ENCODE results near the gene ZCCHC24.

The ZCCHC24 gene

DNA sequence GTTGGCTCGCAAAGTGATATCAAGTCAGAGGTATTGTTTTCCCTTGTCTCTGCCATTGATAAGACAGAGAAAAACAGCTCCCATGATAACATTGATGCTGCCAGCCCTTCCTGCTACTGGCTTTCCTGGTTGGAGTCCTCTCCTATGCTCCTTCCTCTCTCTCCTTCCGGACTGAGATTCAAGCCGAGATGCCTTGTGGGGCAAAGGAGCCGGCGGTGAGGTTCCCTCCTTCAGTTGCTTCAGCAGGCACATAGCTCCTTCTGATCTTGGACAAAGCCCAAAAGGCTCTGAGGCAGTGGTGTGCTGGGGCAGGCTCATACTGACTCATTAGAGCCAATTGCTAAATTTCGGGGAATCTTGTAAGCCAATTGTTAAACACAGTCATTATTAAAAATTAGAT is 8.8 kb upstream of the ZCCHC24 start:
- H2AK5ac ChIP-seq (ENCODE audit: low read length) = no peak overlapping the region
- no peak overlapping the region for H3K4me3 ChIP-seq (ENCODE audit: low read depth, low read length)
- H3K23ac ChIP-seq (ENCODE audit: low read length) = no peak overlapping the region
- no peaks in the 10 kb centered on the region for H3K9me3 ChIP-seq (ENCODE audit: insufficient read depth, low read depth, low read length)
- H3K18ac ChIP-seq (ENCODE audit: low read length) = no peak overlapping the region
- no peak overlapping the region for H2BK5ac ChIP-seq (ENCODE audit: low read depth, low read length, poor library complexity)
- H3K27me3 ChIP-seq (ENCODE audit: insufficient read depth, low read length) = no peaks in the 10 kb centered on the region
- H4K8ac ChIP-seq (ENCODE audit: low read depth, low read length) = no peak overlapping the region
- no peak overlapping the region for H2BK12ac ChIP-seq (ENCODE audit: low read length)
- no peaks in the 10 kb centered on the region for H3K36me3 ChIP-seq (ENCODE audit: control insufficient read depth in 1 of 2, insufficient read depth in 2 of 2, low read length in 2 of 2)
- no peak overlapping the region for H3K27ac ChIP-seq (ENCODE audit: low read depth, low read length)
- DNase-seq = no peak
- no peak overlapping the region for H4K91ac ChIP-seq (ENCODE audit: low read depth, low read length)
- H3K4ac ChIP-seq (ENCODE audit: low read depth, low read length) = no peak overlapping the region
- H3K14ac ChIP-seq (ENCODE audit: low read length) = no peak overlapping the region
- no peaks in the 10 kb centered on the region for H3K79me2 ChIP-seq (ENCODE audit: control insufficient read depth, insufficient read depth, low read length, poor library complexity)
- no peak overlapping the region for H2BK120ac ChIP-seq (ENCODE audit: insufficient read depth, low read length, poor library complexity)
- no peaks in the 10 kb centered on the region for H3K4me1 ChIP-seq (ENCODE audit: control insufficient read depth in 1 of 2, insufficient read depth in 2 of 2, low read length in 2 of 2)
- WGBS (ENCODE audit: extremely low coverage, insufficient coverage, insufficient read length) = no CpG with 5 or more reads among the region's 6 CpGs
- H3K4me2 ChIP-seq (ENCODE audit: low read length) = no peak overlapping the region
- H4K12ac ChIP-seq (ENCODE audit: low read depth, low read length) = no peak overlapping the region
- no peak overlapping the region for H2AFZ ChIP-seq (ENCODE audit: insufficient read depth, low read length, poor library complexity)
- H3K79me1 ChIP-seq (ENCODE audit: low read length) = no peaks in the 10 kb centered on the region
- H3K9ac ChIP-seq (ENCODE audit: low read length) = no peak overlapping the region

GRCh38 chr10:79453392-79453791 is 8.0 kb upstream of the ZCCHC24 start:
- no peak overlapping the region for H3K23ac ChIP-seq (ENCODE audit: low read length)
- DNase-seq = no peak
- no peak overlapping the region for H4K12ac ChIP-seq (ENCODE audit: low read depth, low read length)
- H3K27me3 ChIP-seq (ENCODE audit: insufficient read depth, low read length) = peaks cover 1% of the 10 kb centered on the region
- H2BK12ac ChIP-seq (ENCODE audit: low read length) = no peak overlapping the region
- no peaks in the 10 kb centered on the region for H3K79me2 ChIP-seq (ENCODE audit: control insufficient read depth, insufficient read depth, low read length, poor library complexity)
- H3K9ac ChIP-seq (ENCODE audit: low read length) = no peak overlapping the region
- H3K18ac ChIP-seq (ENCODE audit: low read length) = no peak overlapping the region
- no peaks in the 10 kb centered on the region for H3K4me1 ChIP-seq (ENCODE audit: control insufficient read depth in 1 of 2, insufficient read depth in 2 of 2, low read length in 2 of 2)
- WGBS (ENCODE audit: extremely low coverage, insufficient coverage, insufficient read length) = no CpG with 5 or more reads among the region's 3 CpGs
- no peak overlapping the region for H3K4me2 ChIP-seq (ENCODE audit: low read length)
- H2BK120ac ChIP-seq (ENCODE audit: insufficient read depth, low read length, poor library complexity) = no peak overlapping the region
- no peaks in the 10 kb centered on the region for H3K36me3 ChIP-seq (ENCODE audit: control insufficient read depth in 1 of 2, insufficient read depth in 2 of 2, low read length in 2 of 2)
- H3K79me1 ChIP-seq (ENCODE audit: low read length) = no peaks in the 10 kb centered on the region
- H3K27ac ChIP-seq (ENCODE audit: low read depth, low read length) = no peak overlapping the region
- no peaks in the 10 kb centered on the region for H3K9me3 ChIP-seq (ENCODE audit: insufficient read depth, low read depth, low read length)
- no peak overlapping the region for H2AK5ac ChIP-seq (ENCODE audit: low read length)
- no peak overlapping the region for H2BK5ac ChIP-seq (ENCODE audit: low read depth, low read length, poor library complexity)
- H4K91ac ChIP-seq (ENCODE audit: low read depth, low read length) = no peak overlapping the region
- H3K4ac ChIP-seq (ENCODE audit: low read depth, low read length) = no peak overlapping the region
- no peak overlapping the region for H4K8ac ChIP-seq (ENCODE audit: low read depth, low read length)
- no peak overlapping the region for H3K14ac ChIP-seq (ENCODE audit: low read length)
- no peak overlapping the region for H2AFZ ChIP-seq (ENCODE audit: insufficient read depth, low read length, poor library complexity)
- H3K4me3 ChIP-seq (ENCODE audit: low read depth, low read length) = no peak overlapping the region

DNA sequence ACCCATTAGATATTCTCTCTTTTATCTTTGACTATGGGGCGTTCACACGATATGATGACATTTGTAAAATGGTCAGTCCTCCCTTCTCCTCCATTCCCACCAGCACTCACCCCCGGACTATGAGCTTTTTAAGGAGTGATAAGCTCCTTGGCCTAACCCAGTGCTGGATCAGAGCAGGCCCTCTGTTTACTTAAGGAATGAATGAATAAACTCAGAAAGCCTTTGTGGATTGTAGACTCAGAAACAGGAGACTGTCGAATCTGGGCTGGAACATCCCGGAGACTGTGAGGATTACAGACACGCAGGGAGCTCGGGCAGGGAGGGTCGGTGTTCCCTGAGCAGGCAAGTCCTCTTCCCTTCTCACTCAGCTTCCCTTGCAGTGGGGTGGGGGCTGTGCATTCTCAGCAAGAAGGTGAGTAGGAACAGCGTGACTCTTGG is 6.8 kb upstream of the ZCCHC24 start:
- Histone ChIP-seq H3K27me3 (ENCODE audit: insufficient read depth, low read length) (peaks cover 3% of the 10 kb centered on the region), H3K4me3 (ENCODE audit: low read depth, low read length) (no peak overlapping the region), H3K79me1 (ENCODE audit: low read length) (no peaks in the 10 kb centered on the region), H3K79me2 (ENCODE audit: control insufficient read depth, insufficient read depth, low read length, poor library complexity) (no peaks in the 10 kb centered on the region), H3K4ac (ENCODE audit: low read depth, low read length) (no peak overlapping the region), H3K4me1 (ENCODE audit: control insufficient read depth in 1 of 2, insufficient read depth in 2 of 2, low read length in 2 of 2) (no peaks in the 10 kb centered on the region), H3K9ac (ENCODE audit: low read length) (no peak overlapping the region), H4K12ac (ENCODE audit: low read depth, low read length) (no peak overlapping the region), H3K9me3 (ENCODE audit: insufficient read depth, low read depth, low read length) (no peaks in the 10 kb centered on the region), H4K91ac (ENCODE audit: low read depth, low read length) (no peak overlapping the region), H3K36me3 (ENCODE audit: control insufficient read depth in 1 of 2, insufficient read depth in 2 of 2, low read length in 2 of 2) (no peaks in the 10 kb centered on the region), H2AFZ (ENCODE audit: insufficient read depth, low read length, poor library complexity) (no peak overlapping the region), H3K4me2 (ENCODE audit: low read length) (no peak overlapping the region), H3K14ac (ENCODE audit: low read length) (no peak overlapping the region), H2AK5ac (ENCODE audit: low read length) (no peak overlapping the region), H3K27ac (ENCODE audit: low read depth, low read length) (no peak overlapping the region), H2BK5ac (ENCODE audit: low read depth, low read length, poor library complexity) (no peak overlapping the region), H3K23ac (ENCODE audit: low read length) (no peak overlapping the region), H3K18ac (ENCODE audit: low read length) (no peak overlapping the region), H4K8ac (ENCODE audit: low read depth, low read length) (no peak overlapping the region), H2BK120ac (ENCODE audit: insufficient read depth, low read length, poor library complexity) (no peak overlapping the region), H2BK12ac (ENCODE audit: low read length) (no peak overlapping the region)
- WGBS (ENCODE audit: extremely low coverage, insufficient coverage, insufficient read length) = no CpG with 5 or more reads among the region's 9 CpGs
- DNase-seq = no peak

- Histone ChIP-seq H3K79me1 (ENCODE audit: low read length) (no peaks in the 10 kb centered on the region), H2BK12ac (ENCODE audit: low read length) (no peak overlapping the region), H4K12ac (ENCODE audit: low read depth, low read length) (no peak overlapping the region), H3K27ac (ENCODE audit: low read depth, low read length) (no peak overlapping the region), H3K4me1 (ENCODE audit: control insufficient read depth in 1 of 2, insufficient read depth in 2 of 2, low read length in 2 of 2) (peaks cover 0 to 5% of the 10 kb centered on the region in 2 experiments), H3K23ac (ENCODE audit: low read length) (no peak overlapping the region), H3K27me3 (ENCODE audit: insufficient read depth, low read length) (peaks cover 7% of the 10 kb centered on the region), H3K9ac (ENCODE audit: low read length) (no peak overlapping the region), H2AFZ (ENCODE audit: insufficient read depth, low read length, poor library complexity) (no peak overlapping the region), H2AK5ac (ENCODE audit: low read length) (no peak overlapping the region), H3K4ac (ENCODE audit: low read depth, low read length) (no peak overlapping the region), H3K14ac (ENCODE audit: low read length) (no peak overlapping the region), H3K36me3 (ENCODE audit: control insufficient read depth in 1 of 2, insufficient read depth in 2 of 2, low read length in 2 of 2) (no peaks in the 10 kb centered on the region), H3K9me3 (ENCODE audit: insufficient read depth, low read depth, low read length) (peaks cover 5% of the 10 kb centered on the region), H3K79me2 (ENCODE audit: control insufficient read depth, insufficient read depth, low read length, poor library complexity) (no peaks in the 10 kb centered on the region), H4K91ac (ENCODE audit: low read depth, low read length) (no peak overlapping the region), H2BK120ac (ENCODE audit: insufficient read depth, low read length, poor library complexity) (no peak overlapping the region), H3K18ac (ENCODE audit: low read length) (no peak overlapping the region), H2BK5ac (ENCODE audit: low read depth, low read length, poor library complexity) (no peak overlapping the region), H3K4me3 (ENCODE audit: low read depth, low read length) (no peak overlapping the region), H3K4me2 (ENCODE audit: low read length) (no peak overlapping the region), H4K8ac (ENCODE audit: low read depth, low read length) (no peak overlapping the region)
- no CpG with 5 or more reads among the region's 14 CpGs for WGBS (ENCODE audit: extremely low coverage, insufficient coverage, insufficient read length)
- DNase-seq = no peak
Observed at GRCh38 chr10:79451046-79451699, 5.7 kb upstream of the ZCCHC24 start.

All from trophoblast cell (in vitro differentiated cells and primary cell).